ENCODE data around the gene CRIP1.

GRCh38 chr14:105495101-105495989 lies 8.7 kb downstream of the CRIP1 start:
- TF ChIP-seq CTCF (IDR thresholded peaks at IDR 0.05): no peak
- TF ChIP-seq POLR2A (IDR thresholded peaks at IDR 0.05): no peak

Measured in esophagus squamous epithelium (tissue), 4 donors.